GM23248 (cell line): ENCODE results near the gene MAP1B. TPM values are rescaled to one million over a fixed set of nuclear protein-coding genes. Genes with fewer than 3 reads are reported as not detected.

Experiments used
- DNase-seq: peaks from one replicate; pipeline ENCODE4 v3.0.0-alpha.2; 2015
- H2AFZ ChIP-seq: fragments of 200-600 bp; sonication (generic); 2 replicates; pipeline ENCODE4 v1.6.1; 2016; ENCODE audit warnings: antibody characterized with exemption
- H3F3A ChIP-seq: fragments of 200-600 bp; sonication (generic); 2 replicates; pipeline ENCODE4 v1.6.1; 2016; ENCODE audit warnings: mild to moderate bottlenecking, antibody characterized with exemption, mixed run types; ENCODE audit not compliant: insufficient read depth
- H3K27ac ChIP-seq: fragments of 200-600 bp; sonication (generic); 2 replicates; pipeline ENCODE4 v1.5.1; 2016; ENCODE audit warnings: mild to moderate bottlenecking
- H3K27me3 ChIP-seq: fragments of 200-600 bp; sonication (generic); replicated peaks from 2 replicates; pipeline ENCODE4 v1.6.1; 2016; ENCODE audit warnings: mild to moderate bottlenecking; ENCODE audit not compliant: insufficient read depth
- H3K36me3 ChIP-seq: fragments of 200-600 bp; sonication (generic); 2 replicates; pipeline ENCODE4 v1.6.1; 2016; ENCODE audit warnings: low read depth, mild to moderate bottlenecking
- H3K4me1 ChIP-seq: fragments of 200-600 bp; sonication (generic); 2 replicates; pipeline ENCODE4 v1.6.1; 2016; ENCODE audit warnings: mild to moderate bottlenecking; ENCODE audit not compliant: insufficient read depth
- H3K4me2 ChIP-seq: fragments of 200-600 bp; sonication (generic); one replicate; pipeline ENCODE4 v1.6.1; 2016; ENCODE audit warnings: mild to moderate bottlenecking; ENCODE audit not compliant: unreplicated experiment
- H3K4me3 ChIP-seq: fragments of 200-600 bp; sonication (generic); 2 replicates; pipeline ENCODE4 v1.5.1; 2016; ENCODE audit warnings: mild to moderate bottlenecking
- H3K79me2 ChIP-seq: fragments of 200-600 bp; sonication (generic); 2 replicates; pipeline ENCODE4 v1.6.1; 2016; ENCODE audit warnings: mild to moderate bottlenecking; ENCODE audit not compliant: insufficient read depth
- H3K9ac ChIP-seq: fragments of 200-600 bp; sonication (generic); 2 replicates; pipeline ENCODE4 v1.6.1; 2016; ENCODE audit warnings: mild to moderate bottlenecking
- H3K9me2 ChIP-seq: fragments of 200-600 bp; sonication (generic); 2 replicates; pipeline ENCODE4 v1.6.1; 2016; ENCODE audit warnings: mixed run types, mild to moderate bottlenecking, moderate library complexity; ENCODE audit not compliant: insufficient read depth
- H3K9me3 ChIP-seq: fragments of 200-600 bp; sonication (generic); one replicate; pipeline ENCODE4 v1.6.1; 2017; ENCODE audit warnings: low read depth
- H4K20me1 ChIP-seq: fragments of 200-600 bp; sonication (generic); 2 replicates; pipeline ENCODE4 v1.6.0; 2016; ENCODE audit not compliant: insufficient read depth
- EZH2 ChIP-seq: fragments of 200-600 bp; sonication (generic); IDR thresholded peaks from 2 replicates; pipeline ENCODE4 v1.6.1; 2018; ENCODE audit warnings: antibody characterized with exemption, mild to moderate bottlenecking; ENCODE audit not compliant: insufficient read depth, poor library complexity, severe bottlenecking
- EZH2phosphoT487 ChIP-seq: fragments of 200-600 bp; sonication (generic); IDR thresholded peaks from 2 replicates; pipeline ENCODE4 v1.6.1; 2018; ENCODE audit warnings: antibody characterized with exemption, moderate library complexity, mild to moderate bottlenecking, low read depth; ENCODE audit not compliant: insufficient read depth
- WGBS, 2 experiments: methylation state at CpG; one replicate each; pipeline ENCODE4 v1.1.6; 2015 to 2017; ENCODE audit warnings: low lambda C conversion rate in 2 of 2, low coverage in 1 of 2; ENCODE audit errors: missing lambda C conversion rate in 2 of 2; 5-methylcytosine and 5-hydroxymethylcytosine counted together
- in situ Hi-C: fragments of 300-500 bp; cut with MboI; formaldehyde crosslinking; loops from 2 replicates; pipeline ENCODE4 v1.15.0; 2020
- polyA plus RNA-seq: library from polyadenylated mRNA; unstranded; fragments of >200 nt; fragmentation: Nextera tagmentation; extraction: Ambion mirVana; gene quantifications from 2 replicates; pipeline ENCODE4 v1.2.1, GENCODE V29; 2016
- total RNA-seq: library from RNA; depleted of rRNA; stranded (reverse); fragments of >200 nt; shearing (Covaris generic); gene quantifications from 2 replicates; pipeline ENCODE4 v1.2.3, GENCODE V29; 2014

Gene MAP1B
- total and polyA plus RNA-seq, 2 experiments from 2014 or later = 149 to 267 TPM

- Histone ChIP-seq H3K9me2 (no peaks in the 10 kb centered on the region), H3K27me3 (no peaks in the 10 kb centered on the region), H3K27ac (peak overlapping the region; percentile 73), H3K4me1 (peaks cover 91% of the 10 kb centered on the region), H3K9ac (peak overlapping the region; percentile 20; the same call in 1 of the 2 replicates), H2AFZ (no peak overlapping the region), H4K20me1 (no peaks in the 10 kb centered on the region), H3K4me2 (peak overlapping the region; percentile 87), H3K9me3 (no peaks in the 10 kb centered on the region), H3K79me2 (peaks cover 68% of the 10 kb centered on the region), H3F3A (peaks cover 84% of the 10 kb centered on the region), H3K4me3 (peak overlapping the region; percentile 24; the same call in 1 of the 2 replicates), H3K36me3 (peaks cover 3% of the 10 kb centered on the region; the same call in 1 of the 2 replicates)
- peak; percentile 53 for DNase-seq
- WGBS, 2 experiments = 41 to 42% methylated on average over 7 of the region's 7 CpGs
- TF ChIP-seq EZH2phosphoT487 (no peak), EZH2 (no peak)
- in situ Hi-C loops = no loop called here
Measured at GRCh38 chr5:72134226-72134899, 27.1 kb downstream of the MAP1B start.

GRCh38 chr5:72137826-72138409, 30.6 kb downstream of the MAP1B start:
- H3F3A ChIP-seq = peaks cover 85% of the 10 kb centered on the region
- no peaks in the 10 kb centered on the region for H3K36me3 ChIP-seq
- no peak overlapping the region for H3K4me3 ChIP-seq
- peaks cover 67% of the 10 kb centered on the region for H3K79me2 ChIP-seq
- no peaks in the 10 kb centered on the region for H3K27me3 ChIP-seq
- DNase-seq = peak; percentile 51
- 0 out of 2 replicates have a peak overlapping the region, but pooled peaks have one; percentile 30 for H3K9ac ChIP-seq
- H3K4me2 ChIP-seq = peak overlapping the region; percentile 71
- no peaks in the 10 kb centered on the region for H4K20me1 ChIP-seq
- TF ChIP-seq EZH2 = no peak
- H3K4me1 ChIP-seq = peaks cover 90% of the 10 kb centered on the region
- H3K9me3 ChIP-seq = no peaks in the 10 kb centered on the region
- in situ Hi-C loops = no loop called here
- H2AFZ ChIP-seq = no peak overlapping the region
- WGBS, 2 experiments = 61 to 64% methylated on average over 2 of the region's 2 CpGs
- H3K27ac ChIP-seq = peak overlapping the region; percentile 42; the same call in 1 of the 2 replicates
- H3K9me2 ChIP-seq = no peaks in the 10 kb centered on the region

- H3K9ac ChIP-seq = peak overlapping the region; percentile 34; the same call in 1 of the 2 replicates
- H3F3A ChIP-seq = peaks cover 79% of the 10 kb centered on the region
- H3K9me2 ChIP-seq = no peaks in the 10 kb centered on the region
- H3K36me3 ChIP-seq = no peaks in the 10 kb centered on the region
- H3K4me1 ChIP-seq = peaks cover 83% of the 10 kb centered on the region
- H3K4me3 ChIP-seq = peak overlapping the region; percentile 31
- peak; percentile 97 for DNase-seq
- WGBS, 2 experiments = 2 to 3% methylated on average over 8 of the region's 8 CpGs
- H3K79me2 ChIP-seq = peaks cover 73% of the 10 kb centered on the region
- H3K4me2 ChIP-seq = peak overlapping the region; percentile 71
- peak overlapping the region; percentile 74 for H3K27ac ChIP-seq
- in situ Hi-C loops = no loop called here
- H4K20me1 ChIP-seq = no peaks in the 10 kb centered on the region
- no peaks in the 10 kb centered on the region for H3K27me3 ChIP-seq
- no peak for TF ChIP-seq EZH2
- TF ChIP-seq EZH2phosphoT487 = peak; percentile 97
- no peak overlapping the region for H2AFZ ChIP-seq
- no peaks in the 10 kb centered on the region for H3K9me3 ChIP-seq
Measured at GRCh38 chr5:72138943-72139521, 31.8 kb downstream of the MAP1B start.

GRCh38 chr5:72140711-72141110, 33.4 kb downstream of the MAP1B start:
- no peak overlapping the region for H3K4me2 ChIP-seq
- H3K79me2 ChIP-seq = peaks cover 76% of the 10 kb centered on the region
- no peaks in the 10 kb centered on the region for H3K9me2 ChIP-seq
- in situ Hi-C loops = no loop called here
- peaks cover 70% of the 10 kb centered on the region for H3F3A ChIP-seq
- no peak overlapping the region for H2AFZ ChIP-seq
- H3K27me3 ChIP-seq = no peaks in the 10 kb centered on the region
- H3K9me3 ChIP-seq = no peaks in the 10 kb centered on the region
- H3K4me1 ChIP-seq = peaks cover 76% of the 10 kb centered on the region
- no peaks in the 10 kb centered on the region for H3K36me3 ChIP-seq
- TF ChIP-seq EZH2 (no peak), EZH2phosphoT487 (no peak)
- H3K27ac ChIP-seq = peak overlapping the region; percentile 69
- no peaks in the 10 kb centered on the region for H4K20me1 ChIP-seq
- WGBS, 2 experiments = 82 to 87% methylated on average over 7 of the region's 7 CpGs
- peak; percentile 44 for DNase-seq
- no peak overlapping the region for H3K4me3 ChIP-seq
- H3K9ac ChIP-seq = no peak overlapping the region
